Suprapubic skin (tissue), 4 donors: ENCODE results near the gene TRIP12. TPM values are rescaled to one million over a fixed set of nuclear protein-coding genes. Genes with fewer than 3 reads are reported as not detected.

Source experiments
- DNase-seq, 2 donors: peaks; one replicate each; pipeline ENCODE4 v3.0.0-alpha.2; 2019; ENCODE audit warnings: low spot score in 2 of 2
- H3K27ac ChIP-seq: fragments of 200-600 bp; sonication (generic); one replicate; pipeline ENCODE4 v1.5.1; 2019
- H3K27me3 ChIP-seq: fragments of 200-600 bp; sonication (generic); one replicate; pipeline ENCODE4 v1.5.1; 2019
- H3K36me3 ChIP-seq: fragments of 200-600 bp; sonication (generic); one replicate; pipeline ENCODE4 v1.5.1; 2019
- H3K4me1 ChIP-seq: fragments of 200-600 bp; sonication (generic); one replicate; pipeline ENCODE4 v1.5.1; 2019
- H3K4me3 ChIP-seq: fragments of 200-600 bp; sonication (generic); one replicate; pipeline ENCODE4 v1.5.1; 2019; ENCODE audit warnings: mild to moderate bottlenecking
- H3K9me3 ChIP-seq: fragments of 200-600 bp; sonication (generic); one replicate; pipeline ENCODE4 v1.5.1; 2019
- EP300 ChIP-seq: sonication (generic); formaldehyde crosslinking; IDR thresholded peaks from one replicate; pipeline ENCODE4 v1.6.1; 2017; ENCODE audit warnings: antibody characterized with exemption
- POLR2A ChIP-seq, 2 donors: fragments of 450-650 bp; IDR thresholded peaks; one replicate each; pipeline ENCODE4 v1.6.1; 2017; ENCODE audit warnings: antibody characterized with exemption in 2 of 2, mild to moderate bottlenecking in 2 of 2, moderate library complexity in 2 of 2
- POLR2AphosphoS5 ChIP-seq, 3 donors: sonication (generic); formaldehyde crosslinking; IDR thresholded peaks; one replicate each; pipeline ENCODE4 v1.6.1; 2017; ENCODE audit warnings: antibody characterized with exemption in 3 of 3
- WGBS: methylation state at CpG from one replicate; pipeline ENCODE4 v1.1.5; 2018; 5-methylcytosine and 5-hydroxymethylcytosine counted together
- total RNA-seq, 4 donors: library from RNA; depleted of rRNA; stranded (reverse); fragments of >200 nt; gene quantifications; one replicate each; pipeline ENCODE4 v1.1.0, GENCODE V29; 2016
- TF ChIP-seq, protein P1 (sequence below), 2 donors: fragments of 200-600 bp in 1 of 2; fragments of 450-650 bp in 1 of 2; sonication (generic) in 1 of 2; IDR thresholded peaks; one replicate each; pipeline ENCODE4 v1.5.1; 2016 to 2019; ENCODE audit warnings: antibody characterized with exemption in 2 of 2, mild to moderate bottlenecking in 1 of 2, moderate library complexity in 1 of 2

TRIP12 gene
- total RNA-seq, 4 donors from 2014 or later, result 124 to 227 (median 143) TPM

DNA sequence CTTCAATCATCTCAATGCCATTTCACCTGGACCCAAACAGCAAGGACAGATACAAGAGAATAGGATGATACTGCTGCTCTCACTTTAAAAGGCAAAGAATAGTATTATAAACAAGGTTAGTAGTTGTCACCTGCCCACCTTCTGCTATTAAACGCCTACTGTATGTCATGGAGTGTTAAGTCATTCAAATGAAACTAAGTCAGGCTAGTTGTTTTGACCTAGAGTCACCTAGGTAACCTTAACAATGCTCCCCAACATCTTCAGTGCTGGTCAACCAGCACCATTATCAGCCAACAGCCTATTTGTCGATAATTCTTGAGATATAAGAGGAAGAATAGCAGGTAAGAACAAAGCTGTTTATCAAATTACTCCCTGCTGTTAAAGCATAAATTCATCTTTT lies 39.2 kb downstream of the TRIP12 start:
- H3K4me3 ChIP-seq, result no peak overlapping the region
- H3K4me1 ChIP-seq, result peaks cover 11% of the 10 kb centered on the region
- no peaks in the 10 kb centered on the region for H3K9me3 ChIP-seq
- TF ChIP-seq POLR2A (IDR thresholded peaks at IDR 0.05) (no peak), EP300 (no peak), POLR2AphosphoS5 (IDR thresholded peaks at IDR 0.05) (no peak)
- TF ChIP-seq, protein P1, sequence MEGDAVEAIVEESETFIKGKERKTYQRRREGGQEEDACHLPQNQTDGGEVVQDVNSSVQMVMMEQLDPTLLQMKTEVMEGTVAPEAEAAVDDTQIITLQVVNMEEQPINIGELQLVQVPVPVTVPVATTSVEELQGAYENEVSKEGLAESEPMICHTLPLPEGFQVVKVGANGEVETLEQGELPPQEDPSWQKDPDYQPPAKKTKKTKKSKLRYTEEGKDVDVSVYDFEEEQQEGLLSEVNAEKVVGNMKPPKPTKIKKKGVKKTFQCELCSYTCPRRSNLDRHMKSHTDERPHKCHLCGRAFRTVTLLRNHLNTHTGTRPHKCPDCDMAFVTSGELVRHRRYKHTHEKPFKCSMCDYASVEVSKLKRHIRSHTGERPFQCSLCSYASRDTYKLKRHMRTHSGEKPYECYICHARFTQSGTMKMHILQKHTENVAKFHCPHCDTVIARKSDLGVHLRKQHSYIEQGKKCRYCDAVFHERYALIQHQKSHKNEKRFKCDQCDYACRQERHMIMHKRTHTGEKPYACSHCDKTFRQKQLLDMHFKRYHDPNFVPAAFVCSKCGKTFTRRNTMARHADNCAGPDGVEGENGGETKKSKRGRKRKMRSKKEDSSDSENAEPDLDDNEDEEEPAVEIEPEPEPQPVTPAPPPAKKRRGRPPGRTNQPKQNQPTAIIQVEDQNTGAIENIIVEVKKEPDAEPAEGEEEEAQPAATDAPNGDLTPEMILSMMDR (IDR thresholded peaks at IDR 0.05), result no peak
- no peak overlapping the region for H3K27ac ChIP-seq
- WGBS, result 86% methylated on average over 2 of the region's 2 CpGs
- no peaks in the 10 kb centered on the region for H3K27me3 ChIP-seq
- H3K36me3 ChIP-seq, result peaks cover 26% of the 10 kb centered on the region
- DNase-seq, result no peak

DNA sequence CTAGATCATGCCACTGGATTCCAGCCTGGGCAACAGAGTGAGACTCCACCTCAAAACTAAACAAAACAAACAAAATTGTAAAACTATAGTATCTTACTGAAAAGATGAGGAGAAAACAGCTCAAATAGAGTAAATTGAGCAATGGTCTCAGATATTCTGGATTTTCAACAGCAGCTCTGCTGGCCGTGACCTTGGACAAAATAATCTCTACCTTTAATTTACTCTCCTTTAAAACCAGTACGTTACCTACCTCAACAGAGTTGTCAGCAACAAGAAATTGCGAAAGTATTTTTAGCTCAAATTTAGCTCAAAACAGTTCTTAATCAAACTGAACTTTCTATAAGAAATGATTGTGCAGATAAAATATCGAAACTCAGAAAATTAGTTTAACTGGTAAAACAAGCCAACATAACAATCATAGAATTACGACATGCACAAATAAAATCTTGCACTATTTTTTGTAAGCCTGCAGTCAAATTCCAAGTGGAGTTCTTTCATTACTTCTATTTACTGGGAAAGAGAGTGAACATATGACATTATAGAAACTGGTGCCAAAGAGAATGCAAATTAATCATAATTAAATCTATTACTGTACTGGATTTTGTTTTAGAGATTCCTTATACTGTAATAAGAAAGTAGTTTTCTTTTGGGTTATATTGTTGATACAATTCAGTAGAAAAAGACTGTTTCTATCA lies 40.8 kb downstream of the TRIP12 start:
- Histone ChIP-seq H3K27me3 (no peaks in the 10 kb centered on the region), H3K9me3 (no peaks in the 10 kb centered on the region), H3K4me1 (peaks cover 8% of the 10 kb centered on the region), H3K36me3 (peaks cover 36% of the 10 kb centered on the region), H3K27ac (no peak overlapping the region), H3K4me3 (no peak overlapping the region)
- no peak for DNase-seq
- WGBS, result 72% methylated on average over 5 of the region's 5 CpGs
- TF ChIP-seq POLR2AphosphoS5 (IDR thresholded peaks at IDR 0.05) (no peak), EP300 (no peak), POLR2A (IDR thresholded peaks at IDR 0.05) (no peak)
- TF ChIP-seq, protein P1 (IDR thresholded peaks at IDR 0.05), result no peak

DNA sequence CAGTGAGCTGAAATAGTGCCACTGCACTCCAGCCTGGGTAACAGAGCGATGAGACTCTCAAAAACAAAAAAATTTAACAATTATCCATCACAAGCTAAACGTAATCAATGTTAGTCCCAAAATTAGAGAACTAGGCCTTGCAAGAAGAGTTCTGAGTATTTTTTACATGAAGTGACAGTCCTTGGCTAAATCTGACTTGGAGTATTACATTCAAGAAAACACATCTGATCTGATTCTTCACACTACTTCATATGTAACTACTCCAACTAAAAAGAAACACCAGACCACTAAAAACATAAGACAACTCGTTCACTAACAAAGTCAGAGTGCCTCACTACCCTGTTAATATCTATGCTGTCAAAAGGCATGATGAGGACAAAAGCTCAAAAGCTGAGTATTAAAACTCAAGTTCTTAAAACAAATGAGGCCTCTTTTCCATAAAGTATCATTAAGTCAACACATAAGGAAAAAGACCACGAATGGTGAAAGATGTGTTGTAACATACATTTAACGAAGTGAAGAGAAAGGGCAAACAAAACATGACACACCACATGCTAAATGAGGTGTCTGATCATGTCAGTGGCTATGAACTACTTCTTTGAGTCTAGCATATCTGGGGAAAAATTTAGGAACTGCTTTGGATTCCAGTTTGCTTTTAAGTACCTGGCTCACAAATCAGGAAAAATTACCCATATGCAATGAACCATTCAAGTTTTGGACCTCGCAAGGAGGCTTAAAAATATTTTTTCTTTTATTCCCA lies 42.4 kb downstream of the TRIP12 start:
- 89% methylated on average over 6 of the region's 6 CpGs for WGBS
- Histone ChIP-seq H3K9me3 (no peaks in the 10 kb centered on the region), H3K36me3 (peaks cover 36% of the 10 kb centered on the region), H3K27me3 (no peaks in the 10 kb centered on the region), H3K4me3 (no peak overlapping the region), H3K27ac (no peak overlapping the region), H3K4me1 (no peaks in the 10 kb centered on the region)
- TF ChIP-seq EP300, result no peak
- TF ChIP-seq POLR2A (IDR thresholded peaks at IDR 0.05), result no peak
- TF ChIP-seq, protein P1 (IDR thresholded peaks at IDR 0.05), result no peak
- TF ChIP-seq POLR2AphosphoS5 (IDR thresholded peaks at IDR 0.05), result no peak
- DNase-seq, result no peak

DNA sequence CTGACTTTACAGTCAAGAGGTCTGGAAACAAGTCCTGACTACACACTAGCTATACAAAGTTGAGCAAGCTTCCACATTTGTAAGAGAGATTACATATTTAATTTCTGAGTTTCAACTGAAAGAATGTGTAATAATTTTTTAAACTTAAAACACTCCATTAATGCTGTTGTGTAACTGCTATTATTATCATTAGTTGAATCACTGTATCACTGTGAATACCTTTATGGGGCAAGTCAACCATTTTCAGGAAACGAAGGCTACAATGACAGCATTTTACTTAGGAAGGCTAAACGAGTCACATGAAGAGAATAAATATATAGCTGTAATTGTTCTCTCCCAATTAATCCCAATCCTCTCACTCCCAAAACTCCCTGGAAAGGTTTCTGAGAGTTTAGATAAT lies 46.3 kb downstream of the TRIP12 start:
- TF ChIP-seq POLR2A (IDR thresholded peaks at IDR 0.05), result no peak

DNA sequence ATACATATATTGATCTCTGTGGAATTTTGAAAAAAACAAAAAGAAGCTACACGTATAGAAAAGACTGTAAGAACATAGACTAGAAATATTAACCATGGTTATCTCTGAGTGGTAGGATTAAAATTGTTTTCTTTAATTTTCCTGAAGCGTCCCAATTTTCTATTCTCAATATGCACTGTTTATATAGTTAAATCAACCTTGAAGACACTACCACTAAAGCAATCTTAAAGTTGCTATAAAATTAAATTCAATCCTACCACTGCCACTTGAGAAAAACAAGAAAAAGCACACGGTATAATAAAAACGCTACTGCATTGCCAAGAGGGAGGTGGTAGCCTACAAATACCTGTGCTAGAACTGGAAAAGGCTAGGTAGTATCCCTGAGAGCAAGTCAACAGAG lies 47.2 kb downstream of the TRIP12 start:
- no peak overlapping the region for H3K27ac ChIP-seq
- no peaks in the 10 kb centered on the region for H3K9me3 ChIP-seq
- DNase-seq, result no peak
- no peak overlapping the region for H3K4me3 ChIP-seq
- H3K36me3 ChIP-seq, result peaks cover 34% of the 10 kb centered on the region
- TF ChIP-seq POLR2A (IDR thresholded peaks at IDR 0.05) (no peak), POLR2AphosphoS5 (IDR thresholded peaks at IDR 0.05) (no peak), EP300 (no peak)
- TF ChIP-seq, protein P1 (IDR thresholded peaks at IDR 0.05), result no peak
- H3K4me1 ChIP-seq, result peaks cover 5% of the 10 kb centered on the region
- no peaks in the 10 kb centered on the region for H3K27me3 ChIP-seq
- WGBS, result 80% methylated on average over 4 of the region's 4 CpGs

More for the DNA sequence above, 46.3 kb downstream of the TRIP12 start:
- no peak overlapping the region for H3K27ac ChIP-seq
- H3K4me3 ChIP-seq, result no peak overlapping the region
- H3K4me1 ChIP-seq, result peaks cover 5% of the 10 kb centered on the region
- peaks cover 40% of the 10 kb centered on the region for H3K36me3 ChIP-seq
- H3K9me3 ChIP-seq, result no peaks in the 10 kb centered on the region
- DNase-seq, result no peak
- 88% methylated on average over 2 of the region's 2 CpGs for WGBS
- H3K27me3 ChIP-seq, result no peaks in the 10 kb centered on the region
